Hematopoietic multipotent progenitor cell (in vitro differentiated cells): ENCODE measurements around the gene CNGB1. TPM values are rescaled to one million over a fixed set of nuclear protein-coding genes. Genes with fewer than 3 reads are reported as not detected.
"Not testable (repeated sequence)": the region's sequence is repeated elsewhere in the genome, so short reads cannot be mapped to it uniquely, and the experiment has no call there.

ENCODE experiments used
- DNase-seq, 3 donors: peaks; one replicate each; pipeline ENCODE4 v3.0.0-alpha.2; 2011 to 2015; ENCODE audit warnings: low read depth in 2 of 3, low spot score in 2 of 3
- total RNA-seq: library from RNA; depleted of rRNA; stranded (reverse); fragments of >200 nt; gene quantifications from one replicate; pipeline ENCODE4 v1.2.3, GENCODE V29; 2012

The CNGB1 gene
- total RNA-seq, 1 donor, result not detected

DNA sequence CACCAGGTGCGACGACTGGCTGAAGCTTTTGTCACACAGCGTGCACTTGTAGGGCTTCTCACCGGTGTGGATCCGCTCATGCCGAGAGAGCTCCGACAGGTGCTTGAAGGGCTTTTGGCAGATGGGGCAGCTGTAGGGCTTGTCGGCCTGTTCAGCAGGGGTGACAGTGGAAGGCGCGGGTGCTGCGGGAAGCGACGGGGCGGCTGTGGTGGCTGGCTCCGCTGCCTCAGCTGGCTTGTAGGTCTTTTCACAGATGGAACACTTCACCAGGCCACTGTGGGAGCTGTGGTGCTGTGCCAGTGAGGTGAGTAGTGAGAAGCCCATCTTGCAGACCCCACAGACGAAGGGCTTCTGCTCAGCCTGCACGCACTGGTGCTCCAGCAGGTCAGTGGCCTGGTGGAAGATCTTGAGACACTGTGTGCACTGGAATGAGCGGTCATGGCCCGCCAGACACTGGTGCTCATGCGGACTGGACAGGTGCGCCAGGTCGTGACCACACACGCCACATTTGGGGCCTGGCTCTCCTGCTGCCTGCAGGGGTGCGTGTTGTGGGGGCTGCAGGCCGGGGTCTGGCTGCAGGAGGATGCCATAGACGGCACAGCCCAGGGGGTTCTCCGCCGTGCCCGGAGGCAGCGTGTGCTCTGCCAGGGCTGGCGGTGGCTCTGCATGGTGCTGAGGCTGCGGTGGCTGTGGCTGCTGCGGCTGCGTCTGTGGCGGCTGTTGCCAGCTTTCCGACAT lies 26.8 kb upstream of the CNGB1 start:
- DNase-seq, result no peak

DNA sequence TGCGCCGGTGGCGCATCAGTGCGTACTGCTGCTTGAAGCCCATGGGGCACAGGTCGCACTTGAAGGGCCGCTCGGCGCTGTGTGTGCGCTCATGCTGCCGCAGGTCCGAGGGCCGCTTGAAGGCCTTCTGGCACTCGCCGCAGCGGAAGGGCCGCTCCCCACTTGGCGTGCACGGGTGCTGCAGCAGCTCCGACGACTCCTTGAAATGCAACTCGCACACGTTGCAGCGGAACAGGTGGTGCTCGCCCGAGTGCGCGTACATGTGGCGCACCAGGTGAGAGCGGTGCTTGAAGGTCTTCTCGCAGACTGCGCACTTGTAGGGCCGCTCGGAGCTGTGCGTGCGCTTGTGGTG lies 26.2 kb upstream of the CNGB1 start:
- DNase-seq, result no peak

DNA sequence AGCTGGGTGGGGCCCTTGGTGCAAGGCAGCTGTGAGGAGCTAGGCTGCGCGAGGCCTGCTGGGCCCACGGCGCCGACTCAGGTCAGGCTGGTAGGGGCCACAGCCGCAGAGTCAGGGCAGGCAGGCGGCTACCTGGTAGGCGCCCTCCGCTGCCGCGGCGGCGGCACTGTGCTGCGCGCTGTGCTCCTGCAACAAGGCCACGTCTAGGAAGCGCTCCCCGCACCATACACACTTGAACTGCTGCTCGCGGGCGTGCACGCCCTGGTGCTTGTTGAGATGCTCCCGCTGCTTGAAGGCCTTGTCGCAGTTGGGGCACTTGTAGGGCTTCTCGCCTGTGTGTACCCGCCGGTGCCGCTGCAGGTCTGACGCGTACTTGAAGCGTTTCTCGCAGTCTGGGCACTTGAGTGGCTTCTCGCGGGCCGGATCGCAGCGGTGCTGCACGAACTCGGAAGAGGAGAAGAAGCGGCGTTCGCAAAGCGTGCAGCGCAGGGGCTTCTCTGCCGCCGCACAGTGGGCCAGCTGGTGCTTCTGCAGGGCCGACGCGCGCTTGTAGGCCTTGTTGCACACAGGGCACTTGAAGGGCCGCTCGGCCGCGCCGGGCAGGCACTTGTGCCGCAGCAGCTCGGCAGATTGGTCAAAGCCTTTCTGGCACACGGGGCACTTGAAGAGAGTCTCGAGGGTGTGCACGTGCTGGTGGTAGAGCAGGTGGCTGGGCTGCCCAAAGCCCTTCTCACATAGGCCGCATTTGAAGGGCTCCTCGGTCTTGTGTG lies 25.7 kb upstream of the CNGB1 start:
- no peak for DNase-seq

DNA sequence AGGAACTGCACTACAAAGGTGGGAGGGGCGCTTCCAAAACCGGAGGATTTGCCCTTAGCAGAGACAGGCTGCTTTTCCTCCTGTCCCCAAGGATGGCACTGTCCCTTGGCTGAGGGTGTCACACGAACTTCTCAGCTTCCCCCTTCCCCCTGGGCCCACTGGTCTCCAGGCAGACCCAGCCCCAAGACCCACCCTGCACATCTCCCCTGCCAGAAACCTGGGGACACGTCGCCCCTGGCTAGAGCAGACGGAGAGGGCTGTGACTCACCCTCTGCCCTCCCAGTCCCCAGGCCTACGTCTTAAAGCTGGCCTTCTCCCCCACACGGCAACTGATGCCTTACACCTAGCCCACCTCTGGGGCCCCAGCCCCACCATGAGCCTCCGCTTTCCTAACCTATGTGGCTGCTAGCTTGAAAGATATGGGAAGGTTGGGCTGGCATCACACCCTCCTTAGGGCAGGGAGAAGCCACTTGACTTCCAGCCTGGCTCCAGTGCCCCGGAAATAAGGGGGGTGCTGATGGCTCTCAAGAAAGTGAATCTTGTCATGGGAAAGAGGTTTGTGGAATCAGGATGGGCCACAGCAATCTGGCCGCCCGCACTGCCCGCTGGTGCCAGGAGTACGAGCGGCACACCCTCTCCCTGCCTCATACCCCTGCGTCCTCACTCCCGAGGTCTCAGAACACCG lies 24.9 kb upstream of the CNGB1 start:
- no peak for DNase-seq

DNA sequence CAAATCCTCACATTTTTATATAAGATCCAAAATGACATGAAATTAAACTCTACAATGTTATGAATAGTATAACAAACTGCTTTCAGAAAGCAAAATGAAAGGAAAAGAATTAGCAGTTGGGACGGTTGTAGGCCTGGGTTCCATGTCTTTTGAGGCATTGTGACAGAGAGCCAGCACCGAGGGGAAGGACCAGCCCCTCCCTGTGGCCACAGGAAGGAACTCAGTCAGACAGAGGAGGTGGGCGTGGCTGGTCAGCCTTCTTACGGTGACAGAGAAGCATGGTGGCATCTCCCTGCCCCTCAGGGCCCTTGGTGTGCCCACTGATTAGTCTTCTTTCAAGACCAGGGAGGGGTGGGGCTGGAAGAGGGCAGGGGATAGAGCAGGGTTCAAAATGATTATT lies 23.9 kb upstream of the CNGB1 start:
- DNase-seq, result peak in 2 of 3 donors; percentile 67 to 77

DNA sequence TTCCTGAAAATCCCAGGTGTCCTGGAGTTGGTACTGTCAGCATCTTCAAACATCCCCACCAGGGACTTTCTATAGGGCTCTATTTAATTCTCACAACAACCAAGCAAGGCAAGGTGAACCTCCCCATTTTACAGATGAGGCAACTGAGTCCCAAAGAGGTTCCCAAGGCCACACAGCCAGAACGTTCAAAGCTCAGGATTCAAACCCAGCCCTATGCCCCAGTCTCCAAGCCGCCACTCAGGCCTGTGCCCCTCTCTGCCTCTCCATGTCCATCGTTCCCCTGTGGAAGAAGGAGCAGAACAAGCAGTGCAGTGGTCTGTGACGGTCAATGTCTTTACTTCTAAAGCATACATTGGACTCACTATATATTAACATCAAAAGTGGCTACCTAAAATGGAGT lies 23.4 kb upstream of the CNGB1 start:
- no peak for DNase-seq

DNA sequence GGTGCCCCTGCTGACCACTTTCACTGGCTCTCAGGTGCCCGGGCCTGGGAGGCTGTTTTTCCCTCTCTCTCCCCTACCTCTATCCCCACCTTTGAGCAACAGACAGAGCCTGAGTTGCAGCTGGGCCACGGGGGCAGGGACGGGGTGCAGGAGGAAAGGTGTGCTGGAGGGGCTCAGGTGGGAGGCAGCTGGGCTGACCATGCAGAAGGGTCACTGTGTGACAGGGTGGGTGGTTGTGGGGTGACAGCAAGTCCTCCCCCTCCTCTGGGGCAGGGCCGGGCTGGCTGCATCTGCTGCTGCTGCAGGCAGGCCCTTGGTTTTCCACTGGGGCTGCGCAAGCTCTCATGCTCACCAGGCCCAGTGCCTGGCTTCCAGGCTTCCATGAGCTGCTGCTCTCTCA lies 23.0 kb upstream of the CNGB1 start:
- DNase-seq, result no peak

DNA sequence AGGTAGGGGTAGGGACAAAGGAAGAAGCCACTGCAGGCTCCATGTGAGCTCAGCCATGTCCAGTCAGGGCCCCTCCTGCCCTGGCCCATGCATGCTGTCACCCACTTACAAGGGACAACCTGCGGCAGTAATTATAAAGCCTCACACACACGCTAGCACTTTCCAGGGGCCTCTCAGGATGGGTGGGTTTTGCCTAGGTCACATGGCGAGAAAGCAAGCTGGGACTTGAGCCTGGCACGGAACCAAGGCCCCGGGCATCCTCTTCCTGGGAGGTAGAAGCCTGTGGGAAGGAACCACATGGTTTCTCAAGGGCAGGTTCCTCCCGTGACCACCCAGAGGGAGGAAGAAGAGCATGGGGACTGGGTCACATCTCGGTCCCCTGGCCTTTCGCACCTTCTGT lies 22.5 kb upstream of the CNGB1 start:
- no peak for DNase-seq

DNA sequence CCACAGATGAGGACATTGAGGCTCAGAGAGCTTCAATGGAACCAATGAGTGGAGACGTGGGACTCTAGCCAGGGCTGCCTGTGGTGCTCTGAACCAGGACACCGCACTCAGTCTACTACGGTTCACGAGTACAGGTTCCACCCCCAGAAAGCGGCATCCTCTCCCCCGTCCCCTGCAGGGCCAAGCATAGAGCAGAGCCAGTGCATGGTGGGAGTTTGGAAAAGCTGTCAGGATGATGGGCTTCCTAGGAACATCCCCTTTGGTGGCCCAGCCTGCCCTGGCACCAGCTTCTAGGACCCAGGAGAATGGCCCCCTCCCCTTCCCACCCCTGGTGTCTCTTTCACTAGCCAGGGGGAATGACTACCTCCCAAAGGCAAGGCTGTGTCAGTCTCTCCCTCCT lies 21.2 kb upstream of the CNGB1 start:
- DNase-seq, result no peak

DNA sequence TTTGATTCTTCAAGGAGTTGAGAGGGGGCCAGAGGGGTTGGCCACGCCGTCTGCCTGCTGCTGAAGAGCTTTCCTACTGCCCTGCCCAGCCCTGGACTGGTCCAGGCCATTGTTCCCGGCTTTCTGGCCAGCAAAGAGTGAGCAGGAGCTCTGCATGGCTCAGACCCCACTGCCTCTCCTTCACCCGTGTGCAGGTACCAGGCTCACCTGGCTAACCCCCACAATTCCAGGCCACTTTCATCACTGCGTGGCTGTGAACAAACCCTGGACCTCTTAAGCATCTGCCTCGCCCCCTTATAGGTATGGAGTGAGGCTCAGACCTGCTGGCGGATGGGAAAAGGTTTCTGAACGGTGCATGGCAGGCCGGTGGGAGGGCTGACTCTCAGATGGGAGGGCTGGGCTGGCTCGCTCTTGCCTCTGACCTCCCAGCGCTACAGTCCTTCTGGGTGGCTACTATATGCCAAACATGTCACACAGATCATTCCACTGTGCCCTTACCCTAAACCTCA lies 20.7 kb upstream of the CNGB1 start:
- DNase-seq, result no peak

DNA sequence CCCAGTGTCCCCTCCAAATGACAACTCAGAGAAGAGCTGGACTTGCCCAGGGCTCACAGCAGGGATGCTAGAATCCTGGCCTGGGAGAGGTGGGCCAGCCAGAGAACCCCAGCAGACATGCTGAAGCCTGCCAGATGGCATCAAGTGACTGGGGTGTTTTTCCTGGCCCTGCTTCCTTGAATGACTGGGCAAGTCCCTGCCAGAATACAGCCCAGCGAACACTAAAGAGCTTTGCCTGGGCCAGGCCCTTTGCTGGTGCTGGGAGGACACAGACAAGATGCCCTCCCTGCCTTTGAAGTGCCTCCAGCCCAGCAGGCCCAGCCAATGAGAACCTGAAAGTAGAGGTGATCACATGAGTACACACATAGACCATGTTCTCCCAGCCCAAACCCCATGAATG lies 18.0 kb upstream of the CNGB1 start:
- DNase-seq, result peak in 2 of 3 donors; percentile 13 to 31

DNA sequence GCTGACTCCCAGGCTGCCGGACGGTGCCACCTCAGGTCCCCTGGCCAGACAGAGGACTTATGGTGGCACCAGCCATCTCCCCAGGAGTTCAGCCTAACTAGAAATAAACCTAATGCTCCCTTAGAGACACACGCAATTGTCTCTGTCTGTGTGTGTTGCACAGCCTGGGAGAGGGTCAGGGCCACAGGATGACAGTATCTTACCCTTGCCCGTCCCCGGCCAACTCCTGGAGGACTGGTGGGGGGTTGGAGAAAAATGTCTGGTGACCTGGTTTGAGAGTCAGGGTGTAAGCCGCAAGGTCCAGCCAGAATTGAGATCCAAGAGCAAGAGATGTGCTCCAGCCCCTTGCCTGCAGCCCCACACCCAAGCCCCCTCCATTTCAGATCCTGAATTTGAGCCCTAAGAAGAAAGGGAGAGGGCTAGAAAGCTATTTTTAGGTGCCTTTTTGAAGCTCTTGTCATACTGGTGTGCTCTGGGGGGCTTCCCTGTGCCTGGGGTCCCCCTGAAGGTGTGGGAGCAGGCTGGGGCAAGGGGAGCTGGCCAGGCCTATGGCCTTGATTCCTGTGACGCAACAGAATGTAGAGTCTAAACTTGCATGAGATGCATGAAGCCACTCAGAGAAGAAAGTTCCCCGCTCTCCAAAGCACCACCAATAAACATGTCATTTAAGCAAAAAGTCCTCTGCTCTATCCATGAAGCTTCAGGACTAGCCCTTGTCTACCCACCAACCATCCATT lies 16.7 kb upstream of the CNGB1 start:
- no peak for DNase-seq

DNA sequence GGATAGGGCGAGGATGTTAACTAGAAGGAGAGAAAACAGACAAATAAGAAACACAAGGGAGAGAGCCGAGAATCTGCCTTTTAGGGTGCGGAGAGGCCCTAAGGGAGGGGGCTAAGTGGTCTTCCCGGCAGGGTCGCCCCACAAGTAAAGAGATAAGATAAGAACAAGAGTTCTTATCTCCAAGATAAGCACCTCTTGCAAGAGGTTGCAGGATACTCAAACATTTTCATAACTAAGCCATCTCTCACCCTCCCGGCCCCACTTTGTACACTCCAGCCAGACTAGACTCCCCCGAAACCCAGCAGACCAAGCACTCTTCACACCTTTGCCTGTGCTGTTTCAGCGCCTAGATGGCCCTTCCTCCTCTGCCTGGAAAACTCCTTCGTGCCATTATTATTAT lies 15.3 kb upstream of the CNGB1 start:
- DNase-seq, result no peak

DNA sequence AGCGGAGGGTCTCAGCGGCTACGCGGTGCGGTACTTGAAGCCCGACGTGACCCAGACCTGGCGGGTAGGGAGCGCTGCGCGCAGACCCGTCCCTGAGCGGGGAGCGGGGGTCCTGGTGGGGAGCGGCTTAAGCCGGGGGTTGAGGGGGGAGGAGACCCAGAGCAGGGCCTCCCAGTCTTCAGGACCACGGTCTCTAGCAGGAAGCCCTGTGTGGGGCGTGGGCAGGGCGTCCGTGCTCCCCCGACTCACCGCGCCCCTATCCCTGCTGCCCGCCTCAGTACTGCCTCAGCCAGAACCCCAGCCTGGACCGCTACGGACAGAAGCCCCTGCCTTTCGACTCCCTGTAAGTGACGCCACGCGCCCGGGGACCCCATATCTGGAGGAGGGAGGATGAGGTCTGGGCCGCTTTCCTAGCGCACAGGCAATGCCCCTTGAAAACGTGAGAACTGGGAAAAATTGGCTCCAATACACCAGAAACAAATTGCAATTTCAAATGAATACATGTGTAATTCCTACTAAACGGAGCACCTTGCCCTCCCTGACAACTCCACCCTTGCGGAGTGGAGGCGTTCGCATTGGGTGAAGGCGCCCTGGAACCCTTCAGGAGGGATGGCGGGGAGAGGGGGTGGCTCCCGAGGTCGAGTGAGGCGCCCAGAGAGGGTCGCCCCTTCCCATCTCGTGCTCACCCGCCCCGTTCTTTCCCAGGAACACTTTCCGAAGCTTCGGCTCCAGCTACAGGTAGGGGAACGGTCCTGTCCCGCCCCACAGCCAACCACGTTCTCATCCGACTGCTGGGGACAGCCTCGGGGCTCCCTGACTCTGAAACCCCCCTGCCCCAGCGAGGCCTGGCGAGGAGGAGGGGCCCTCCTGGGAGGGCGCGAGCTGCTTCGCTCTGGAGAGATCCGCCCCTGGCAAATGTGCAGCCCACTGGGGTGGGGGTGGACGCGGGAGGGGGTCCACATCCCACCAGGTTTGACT lies 14.6 kb upstream of the CNGB1 start:
- no peak for DNase-seq

DNA sequence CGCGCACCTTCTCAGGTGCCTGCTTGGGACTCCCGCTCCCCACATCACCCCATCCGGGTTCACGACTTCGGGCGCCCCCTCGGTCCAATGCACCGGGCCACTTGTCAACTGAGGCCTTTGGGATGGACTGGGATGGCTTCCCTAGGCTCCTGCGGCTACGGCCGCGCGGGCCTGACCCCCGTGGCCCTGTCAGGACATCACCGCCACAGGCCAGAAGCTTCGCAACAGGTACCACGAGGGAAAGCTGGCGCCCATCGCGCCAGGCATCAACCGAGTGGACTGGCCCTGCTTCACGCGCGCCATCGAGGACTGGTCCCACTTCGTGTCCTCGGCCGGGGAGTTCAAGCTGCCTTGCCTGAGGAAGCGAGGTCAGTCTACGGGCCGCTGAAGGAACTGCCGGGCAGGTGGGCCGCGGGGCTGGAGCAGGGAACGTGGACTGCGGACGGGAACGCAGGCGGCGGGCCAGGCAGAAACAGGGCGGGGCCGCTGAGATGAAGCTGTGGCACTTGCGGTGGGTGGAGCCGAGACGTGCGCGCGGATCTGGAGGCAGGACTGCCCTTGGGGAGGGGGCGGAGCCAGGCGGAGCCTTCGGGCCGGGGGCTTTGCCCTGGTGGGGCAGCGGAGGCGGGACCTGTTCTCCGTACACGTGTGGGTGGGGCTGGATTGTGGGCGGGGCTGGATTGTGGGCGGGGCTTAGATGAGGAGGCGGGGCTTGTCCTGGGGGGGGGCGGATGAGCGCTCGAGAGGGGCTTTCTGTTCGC lies 13.7 kb upstream of the CNGB1 start:
- peak; percentile 73 to 93 (median 91) for DNase-seq

DNA sequence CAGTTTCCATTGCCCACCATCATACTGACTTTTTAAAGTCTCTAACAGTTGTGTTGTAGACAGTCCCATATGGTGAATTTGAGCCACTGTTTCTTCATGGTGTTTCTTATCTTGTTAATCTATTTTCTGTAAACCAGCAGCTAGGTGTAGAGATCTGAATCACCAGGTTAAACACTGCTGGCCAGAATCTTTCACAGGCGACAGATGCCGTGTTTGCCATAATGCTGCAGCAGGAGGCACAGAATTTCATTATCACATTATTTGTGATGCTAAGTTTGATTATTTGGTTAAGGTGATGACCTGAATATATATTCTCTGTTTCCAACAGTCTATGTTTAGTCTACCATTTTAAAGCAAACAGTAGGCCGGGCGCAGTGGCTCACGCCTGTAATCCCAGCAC lies 11.5 kb upstream of the CNGB1 start:
- DNase-seq, result no peak

DNA sequence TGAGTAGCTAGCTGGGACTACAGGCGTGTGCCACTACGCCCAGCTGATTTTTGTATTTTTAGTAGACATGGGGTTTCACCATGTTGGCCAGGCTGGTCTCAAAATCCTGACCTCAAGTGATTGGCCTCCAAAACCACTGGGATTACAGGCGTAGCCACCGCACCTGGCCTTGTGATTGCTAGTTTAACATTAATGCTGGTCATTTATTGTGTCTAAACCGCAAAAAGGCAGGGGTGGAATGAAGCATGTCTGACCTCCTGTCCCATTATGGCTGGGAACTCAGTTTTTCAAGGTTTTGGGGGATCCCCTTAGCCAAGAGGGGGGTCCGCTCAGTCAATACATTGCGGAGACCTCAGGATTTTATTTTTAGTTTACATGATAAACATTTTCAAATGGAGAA lies 10.7 kb upstream of the CNGB1 start:
- DNase-seq, result no peak

DNA sequence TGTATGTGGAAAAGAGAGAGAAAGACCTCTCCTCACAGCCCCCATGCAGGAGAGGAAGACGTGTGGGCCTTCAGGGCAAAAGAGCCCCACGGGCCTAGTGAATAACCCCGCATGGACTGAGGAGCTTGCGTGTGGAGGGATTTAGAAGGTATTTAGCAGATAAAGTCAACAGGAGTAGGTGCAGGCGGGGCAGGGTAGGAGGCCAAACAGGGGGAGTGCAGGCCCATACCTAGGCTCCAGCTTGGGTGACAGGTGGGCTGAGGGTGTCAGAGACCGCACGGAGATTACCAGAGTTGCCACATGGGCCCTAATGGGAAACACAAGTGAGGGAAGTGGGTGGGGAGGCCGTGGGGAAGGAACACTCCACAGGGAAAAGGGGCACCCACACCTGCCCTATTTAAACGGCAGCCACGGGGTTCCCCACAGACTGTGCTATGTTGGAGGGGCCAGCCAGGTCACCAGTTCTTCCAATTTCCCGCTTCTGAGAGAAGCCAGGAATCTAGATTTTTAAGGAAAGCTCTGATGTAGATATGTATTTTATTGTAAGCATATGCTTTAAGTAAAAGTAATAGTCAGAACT lies 8.2 kb upstream of the CNGB1 start:
- DNase-seq, result no peak

DNA sequence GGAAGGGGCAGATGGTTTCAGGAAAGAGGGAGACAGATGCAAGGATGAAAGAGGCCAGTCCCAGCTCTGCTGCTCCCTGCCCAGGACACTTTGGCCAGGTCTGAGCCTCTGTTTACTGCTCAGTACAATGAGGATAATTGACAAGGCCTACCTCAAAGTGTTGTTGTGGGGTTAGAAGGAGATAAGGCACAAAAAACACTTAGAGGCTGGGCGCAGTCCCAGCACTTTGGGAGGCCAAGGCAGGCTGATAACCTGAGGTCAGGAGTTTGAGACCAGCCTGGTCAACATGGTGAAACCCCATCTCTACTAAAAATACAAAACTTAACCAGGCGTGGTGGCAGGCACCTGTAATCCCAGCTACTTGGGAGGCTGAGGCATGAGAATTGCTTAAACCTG lies 7.1 kb upstream of the CNGB1 start:
- not testable (repeated sequence) for DNase-seq
